ENCODE results near the gene NPAS2.

DNA sequence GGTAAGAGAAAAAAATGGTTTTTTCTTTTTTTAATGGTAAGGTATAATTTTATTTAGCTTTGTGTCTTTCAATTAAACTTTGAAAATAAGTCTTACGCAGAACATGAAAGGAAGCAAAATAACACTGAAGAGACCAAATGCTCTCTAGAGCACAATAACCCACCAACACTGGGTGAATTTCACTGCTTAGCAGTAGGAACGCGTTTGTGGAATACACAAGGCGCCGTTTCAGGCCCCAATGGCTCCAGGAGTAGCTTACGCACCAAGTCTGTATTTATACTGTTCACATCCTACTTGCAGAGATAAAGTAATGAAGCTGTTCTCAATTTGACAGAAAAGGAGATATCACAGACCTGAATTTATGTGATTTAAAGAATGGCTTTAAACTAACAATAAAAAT is 205.6 kb downstream of the NPAS2 start:
- no peak for TF ChIP-seq CTCF (IDR thresholded peaks at IDR 0.05)
- no peak for TF ChIP-seq POLR2A (IDR thresholded peaks at IDR 0.05; ENCODE audit: low read depth)
- no peak for TF ChIP-seq EP300 (IDR thresholded peaks at IDR 0.05)

Data from esophagus muscularis mucosa (tissue), 4 donors.